Prostate gland (tissue), 2 donors: Measurements from ENCODE around the gene MRTFB. TPM values are rescaled to one million over a fixed set of nuclear protein-coding genes. Genes with fewer than 3 reads are reported as not detected.

Source experiments
- DNase-seq: peaks from one replicate; pipeline ENCODE4 v3.0.0-alpha.2; 2019; ENCODE audit warnings: low spot score
- H3K27ac ChIP-seq, 2 donors: fragments of 200-600 bp; sonication (generic); 2 replicates each; pipeline ENCODE4 v1.5.1; 2017 to 2019
- H3K27me3 ChIP-seq: fragments of 200-600 bp; sonication (generic); replicated peaks from 2 replicates; pipeline ENCODE4 v1.5.1; 2019; ENCODE audit not compliant: insufficient read depth
- H3K36me3 ChIP-seq, 2 donors: fragments of 200-600 bp; sonication (generic); 1 replicate in 1 of 2; 2 replicates in 1 of 2; pipeline versions ENCODE4 v1.5.1 to v1.8.1; 2017 to 2019
- H3K4me1 ChIP-seq: fragments of 200-600 bp; sonication (generic); replicated peaks from 2 replicates; pipeline ENCODE4 v1.5.1; 2019
- H3K4me3 ChIP-seq, 2 donors: fragments of 200-600 bp; sonication (generic); 2 replicates each; pipeline ENCODE4 v1.5.1; 2017 to 2019
- H3K9me3 ChIP-seq: fragments of 200-600 bp; sonication (generic); 2 replicates; pipeline ENCODE4 v1.5.1; 2017
- CTCF ChIP-seq, 4 experiments: fragments of 200-600 bp in 2 of 4; fragments of 450-650 bp in 2 of 4; sonication (generic) in 2 of 4; IDR thresholded peaks; 1 replicate in 3 of 4; 2 replicates in 1 of 4; pipeline ENCODE4 v1.5.1; 2016 to 2019; ENCODE audit warnings: antibody characterized with exemption in 4 of 4, mild to moderate bottlenecking in 2 of 4, moderate library complexity in 2 of 4
- POLR2A ChIP-seq: fragments of 450-650 bp; IDR thresholded peaks from one replicate; pipeline ENCODE4 v1.6.1; 2016; ENCODE audit warnings: antibody characterized with exemption, mild to moderate bottlenecking
- POLR2AphosphoS5 ChIP-seq: sonication (generic); formaldehyde crosslinking; IDR thresholded peaks from one replicate; pipeline ENCODE4 v1.6.1; 2017; ENCODE audit warnings: antibody characterized with exemption
- WGBS: methylation state at CpG from one replicate; pipeline ENCODE4 v1.1.5; 2018; 5-methylcytosine and 5-hydroxymethylcytosine counted together
- intact Hi-C: fragments of 100-400 bp; cut with DNase I; formaldehyde crosslinking; loops from one replicate; pipeline ENCODE4 v1.14.2; 2022
- total RNA-seq, 2 donors: library from RNA; depleted of rRNA; stranded (reverse); fragments of >200 nt; gene quantifications; one replicate each; pipeline ENCODE4 v1.1.0, GENCODE V29; 2016

MRTFB gene
- total RNA-seq, 2 donors from 2014 or later = 46.5 to 102 TPM

DNA sequence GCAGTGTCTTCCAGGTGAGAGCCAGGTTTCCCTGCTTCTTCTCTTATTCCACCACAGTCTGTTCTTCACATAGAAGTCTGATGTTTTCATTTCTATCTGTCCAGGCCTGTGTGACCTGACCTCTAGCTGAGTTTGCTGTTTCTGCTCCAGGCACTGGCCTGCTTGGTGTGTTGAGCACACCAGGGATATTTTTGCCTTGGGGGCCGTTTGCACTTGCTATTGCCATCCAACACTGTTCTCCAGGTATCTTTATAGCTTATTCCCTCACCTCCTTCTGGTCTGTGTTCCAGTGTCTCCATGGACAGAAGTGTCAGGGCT lies 41.4 kb downstream of the MRTFB start:
- Histone ChIP-seq H3K9me3 (no peaks in the 10 kb centered on the region), H3K36me3 (no peaks in the 10 kb centered on the region), H3K27me3 (no peaks in the 10 kb centered on the region), H3K4me3 (no peak overlapping the region), H3K4me1 (no peaks in the 10 kb centered on the region), H3K27ac (peak overlapping the region in 1 of 2 donors; percentile 9)
- intact Hi-C loops = loop anchor here (5.0 kb wide), 1 partner anchor 60 kb away; no protein-coding TSS in a partner anchor
- no peak for TF ChIP-seq POLR2A
- TF ChIP-seq POLR2AphosphoS5 = no peak
- DNase-seq = no peak
- WGBS = 14% methylated on average over 1 of the region's 1 CpG

DNA sequence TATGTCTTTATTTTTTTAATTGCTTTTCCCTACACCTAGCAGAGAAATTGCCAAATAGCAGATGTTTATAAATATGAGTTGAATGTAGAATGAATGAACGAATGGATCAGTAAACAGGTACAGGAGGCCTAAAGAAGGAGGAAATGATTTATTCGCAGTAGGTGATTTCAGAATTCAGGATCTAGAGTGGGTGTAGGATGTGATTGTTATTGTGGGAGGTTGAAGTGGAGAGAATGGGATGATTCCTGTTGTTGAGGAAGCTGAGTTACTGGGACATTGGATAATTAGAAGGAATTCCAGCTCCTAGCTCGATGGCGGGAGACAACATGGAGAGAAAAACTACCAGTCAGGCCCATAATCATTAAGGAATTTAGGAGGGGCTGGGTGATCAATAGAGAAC lies 42.2 kb downstream of the MRTFB start:
- H3K9me3 ChIP-seq = no peaks in the 10 kb centered on the region
- no peak for DNase-seq
- no peak for TF ChIP-seq POLR2AphosphoS5
- TF ChIP-seq CTCF (IDR thresholded peaks at IDR 0.05) = no peak
- TF ChIP-seq POLR2A = no peak
- no peak overlapping the region for H3K27ac ChIP-seq
- intact Hi-C loops = loop anchor here (5.0 kb wide), 1 partner anchor 59 kb away; no protein-coding TSS in a partner anchor
- 89% methylated on average over 4 of the region's 4 CpGs for WGBS
- H3K4me3 ChIP-seq = no peak overlapping the region
- H3K36me3 ChIP-seq = no peaks in the 10 kb centered on the region
- H3K27me3 ChIP-seq = no peaks in the 10 kb centered on the region
- H3K4me1 ChIP-seq = no peaks in the 10 kb centered on the region

- no peaks in the 10 kb centered on the region for H3K9me3 ChIP-seq
- no peaks in the 10 kb centered on the region for H3K36me3 ChIP-seq
- intact Hi-C loops = no loop called here
- H3K27ac ChIP-seq = no peak overlapping the region
- TF ChIP-seq POLR2A (no peak), CTCF (IDR thresholded peaks at IDR 0.05) (no peak), POLR2AphosphoS5 (no peak)
- H3K27me3 ChIP-seq = no peaks in the 10 kb centered on the region
- no peak for DNase-seq
- no peak overlapping the region for H3K4me3 ChIP-seq
- H3K4me1 ChIP-seq = no peaks in the 10 kb centered on the region
- WGBS = 100% methylated on average over 1 of the region's 1 CpG
These were observed 45.9 kb downstream of the MRTFB start for GRCh38 chr16:14117051-14117450.

DNA sequence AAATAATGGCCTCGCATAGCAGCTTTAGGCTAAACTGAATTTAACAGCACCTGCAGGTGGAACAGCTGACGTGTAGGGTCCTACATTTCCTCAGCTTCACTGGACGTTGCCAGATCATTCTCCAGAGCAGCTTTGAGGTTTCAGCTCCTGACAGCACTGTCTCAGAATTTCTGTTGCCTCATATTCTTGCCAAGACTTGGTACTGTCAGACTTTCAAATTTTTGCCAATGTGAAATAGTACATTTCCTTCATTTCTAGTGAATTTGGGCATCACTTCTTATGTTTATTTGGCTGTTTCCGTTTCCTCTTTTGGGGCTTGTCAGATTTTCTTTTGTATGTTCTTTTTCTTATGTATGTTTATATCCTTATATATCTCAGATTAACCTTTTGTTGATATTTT lies 48.7 kb downstream of the MRTFB start:
- Histone ChIP-seq H3K4me3 (no peak overlapping the region), H3K4me1 (no peaks in the 10 kb centered on the region), H3K9me3 (no peaks in the 10 kb centered on the region), H3K27ac (no peak overlapping the region), H3K27me3 (no peaks in the 10 kb centered on the region), H3K36me3 (no peaks in the 10 kb centered on the region)
- intact Hi-C loops = no loop called here
- TF ChIP-seq POLR2A (no peak), CTCF (IDR thresholded peaks at IDR 0.05) (no peak), POLR2AphosphoS5 (no peak)
- WGBS = 94% methylated on average over 4 of the region's 4 CpGs
- no peak for DNase-seq

GRCh38 chr16:14120335-14120734 lies 49.2 kb downstream of the MRTFB start:
- TF ChIP-seq POLR2AphosphoS5 = no peak
- TF ChIP-seq POLR2A = no peak
- TF ChIP-seq CTCF (IDR thresholded peaks at IDR 0.05) = no peak
- no peaks in the 10 kb centered on the region for H3K4me1 ChIP-seq
- H3K27ac ChIP-seq = no peak overlapping the region
- H3K4me3 ChIP-seq = no peak overlapping the region
- no peaks in the 10 kb centered on the region for H3K36me3 ChIP-seq
- no peaks in the 10 kb centered on the region for H3K27me3 ChIP-seq
- DNase-seq = no peak
- 81% methylated on average over 4 of the region's 4 CpGs for WGBS
- intact Hi-C loops = no loop called here
- H3K9me3 ChIP-seq = no peaks in the 10 kb centered on the region
